H9 (cell line): ENCODE results near the gene ULK3. TPM values are rescaled to one million over a fixed set of nuclear protein-coding genes. Genes with fewer than 3 reads are reported as not detected.

Experiments used
- DNase-seq: peaks from one replicate; pipeline ENCODE4 v3.0.0-alpha.2; 2017
- H2AFZ ChIP-seq: one replicate; pipeline ENCODE4 v1.6.1; 2013; ENCODE audit warnings: mild to moderate bottlenecking, low read length, control low read depth, moderate library complexity
- H2AK5ac ChIP-seq: 2 replicates; pipeline ENCODE4 v1.6.1; 2013; ENCODE audit warnings: low read length, control low read depth, mixed read lengths; ENCODE audit not compliant: insufficient read length
- H2BK120ac ChIP-seq: one replicate; pipeline ENCODE4 v1.6.1; 2013; ENCODE audit warnings: low read depth, mild to moderate bottlenecking, low read length, control low read depth, inconsistent platforms; ENCODE audit not compliant: poor library complexity, severe bottlenecking
- H2BK12ac ChIP-seq: 2 replicates; pipeline ENCODE4 v1.6.1; 2013; ENCODE audit warnings: low read length, control low read depth, mixed read lengths, low read depth; ENCODE audit not compliant: insufficient read length
- H2BK15ac ChIP-seq: 2 replicates; pipeline ENCODE4 v1.6.1; 2013; ENCODE audit warnings: low read depth, low read length, control low read depth
- H2BK20ac ChIP-seq: one replicate; pipeline ENCODE4 v1.6.1; 2013; ENCODE audit warnings: low read depth, mild to moderate bottlenecking, low read length, control low read depth, inconsistent platforms; ENCODE audit not compliant: poor library complexity, severe bottlenecking
- H2BK5ac ChIP-seq: 2 replicates; pipeline ENCODE4 v1.6.1; 2013; ENCODE audit warnings: low read length, control low read depth, mixed read lengths; ENCODE audit not compliant: insufficient read length
- H3K14ac ChIP-seq: 2 replicates; pipeline ENCODE4 v1.6.1; 2013; ENCODE audit warnings: low read length, control low read depth; ENCODE audit not compliant: insufficient read depth
- H3K18ac ChIP-seq: 2 replicates; pipeline ENCODE4 v1.6.1; 2013; ENCODE audit warnings: low read depth, mild to moderate bottlenecking, mixed read lengths, low read length, control low read depth; ENCODE audit not compliant: insufficient read length
- H3K23ac ChIP-seq: 2 replicates; pipeline ENCODE4 v1.6.1; 2013; ENCODE audit warnings: low read length, control low read depth, mixed read lengths, low read depth; ENCODE audit not compliant: insufficient read length
- H3K23me2 ChIP-seq: 2 replicates; pipeline ENCODE4 v1.6.1; 2013; ENCODE audit warnings: low read depth, mild to moderate bottlenecking, mixed read lengths, low read length, control low read depth; ENCODE audit not compliant: insufficient read length, poor library complexity, severe bottlenecking
- H3K27ac ChIP-seq: 2 replicates; pipeline ENCODE4 v1.5.1; 2013; ENCODE audit warnings: low read length, control low read depth, mixed read lengths, low read depth; ENCODE audit not compliant: insufficient read length
- H3K27me3 ChIP-seq: 2 replicates; pipeline ENCODE4 v1.6.1; 2013; ENCODE audit warnings: low read length, control low read depth, inconsistent platforms; ENCODE audit not compliant: insufficient read depth
- H3K4ac ChIP-seq: 2 replicates; pipeline ENCODE4 v1.6.1; 2013; ENCODE audit warnings: low read depth, mild to moderate bottlenecking, control low read depth, inconsistent platforms, low read length, moderate library complexity
- H3K4me1 ChIP-seq: 2 replicates; pipeline ENCODE4 v1.6.1; 2013; ENCODE audit warnings: low read length, control low read depth, inconsistent platforms; ENCODE audit not compliant: insufficient read depth
- H3K4me2 ChIP-seq: 2 replicates; pipeline ENCODE4 v1.6.1; 2013; ENCODE audit warnings: low read length, control low read depth, mixed read lengths; ENCODE audit not compliant: insufficient read length, insufficient read depth
- H3K56ac ChIP-seq: 2 replicates; pipeline ENCODE4 v1.6.1; 2013; ENCODE audit warnings: low read depth, mild to moderate bottlenecking, mixed read lengths, low read length, control low read depth; ENCODE audit not compliant: insufficient read length
- H3K79me1 ChIP-seq: 2 replicates; pipeline ENCODE4 v1.6.1; 2013; ENCODE audit warnings: low read depth, mild to moderate bottlenecking, moderate library complexity, low read length, control low read depth, inconsistent platforms; ENCODE audit not compliant: insufficient read depth, poor library complexity, severe bottlenecking
- H3K79me2 ChIP-seq: 2 replicates; pipeline ENCODE4 v1.6.1; 2013; ENCODE audit warnings: low read length, control low read depth, inconsistent platforms; ENCODE audit not compliant: insufficient read depth
- H3K9ac ChIP-seq: 2 replicates; pipeline ENCODE4 v1.6.1; 2013; ENCODE audit warnings: low read length, control low read depth, mixed read lengths; ENCODE audit not compliant: insufficient read length; ENCODE audit errors: extremely low read depth
- H3K9me3 ChIP-seq: one replicate; pipeline ENCODE4 v1.6.1; 2013; ENCODE audit warnings: low read depth, low read length, inconsistent platforms; ENCODE audit not compliant: control insufficient read depth
- H3T11ph ChIP-seq: one replicate; pipeline ENCODE4 v1.6.1; 2013; ENCODE audit warnings: mild to moderate bottlenecking, low read length, control low read depth, inconsistent platforms
- H4K20me1 ChIP-seq: one replicate; pipeline ENCODE4 v1.6.1; 2013; ENCODE audit not compliant: control insufficient read depth, insufficient read length, insufficient read depth
- H4K5ac ChIP-seq: 2 replicates; pipeline ENCODE4 v1.6.1; 2013; ENCODE audit warnings: low read depth, mild to moderate bottlenecking, mixed read lengths, low read length, control low read depth; ENCODE audit not compliant: insufficient read length
- H4K8ac ChIP-seq: replicated peaks from 2 replicates; pipeline ENCODE4 v1.6.1; 2013; ENCODE audit warnings: low read length, control low read depth, mixed read lengths, low read depth; ENCODE audit not compliant: insufficient read length
- H4K91ac ChIP-seq: 2 replicates; pipeline ENCODE4 v1.6.1; 2013; ENCODE audit warnings: low read depth, mild to moderate bottlenecking, moderate library complexity, mixed read lengths, low read length, control low read depth; ENCODE audit not compliant: insufficient read length
- H3K27ac Mint-ChIP-seq, 3 experiments: 2 replicates in 2 of 3; 3 replicates in 1 of 3; pipeline ENCODE4 v1.8.0; 2020 to 2021; ENCODE audit warnings: mixed read lengths in 3 of 3, mild to moderate bottlenecking in 1 of 3, moderate library complexity in 1 of 3
- H3K27me3 Mint-ChIP-seq: 2 replicates; pipeline ENCODE4 v1.8.0; 2021; ENCODE audit warnings: low read depth, mild to moderate bottlenecking, moderate library complexity, mixed read lengths
- H3K36me3 Mint-ChIP-seq, 3 experiments: 2 replicates in 2 of 3; 3 replicates in 1 of 3; pipeline ENCODE4 v1.8.0; 2020 to 2021; ENCODE audit warnings: low read depth in 3 of 3, mixed read lengths in 3 of 3; ENCODE audit not compliant: insufficient read depth in 1 of 3
- H3K4me1 Mint-ChIP-seq, 2 experiments: 2 replicates each; pipeline ENCODE4 v1.8.0; 2020; ENCODE audit warnings: mixed read lengths in 2 of 2
- H3K4me3 Mint-ChIP-seq, 2 experiments: 2 replicates in 1 of 2; 3 replicates in 1 of 2; pipeline ENCODE4 v1.8.0; 2020 to 2021; ENCODE audit warnings: mild to moderate bottlenecking in 2 of 2, mixed read lengths in 2 of 2, moderate library complexity in 1 of 2
- H3K9me3 Mint-ChIP-seq, 2 experiments: 2 replicates in 1 of 2; 3 replicates in 1 of 2; pipeline ENCODE4 v1.8.0; 2020; ENCODE audit warnings: mild to moderate bottlenecking in 2 of 2, mixed read lengths in 2 of 2, moderate library complexity in 1 of 2
- CTCF ChIP-seq: fragments of 200-600 bp; sonication (generic); conservative IDR thresholded peaks from 3 replicates; pipeline ENCODE4 v1.8.0; 2021; ENCODE audit warnings: antibody characterized with exemption, mild to moderate bottlenecking
- WGBS: extraction: QIAGEN DNeasy Blood & Tissue Kit; methylation state at CpG from one replicate; pipeline ENCODE4 v1.1.7; 2013; ENCODE audit warnings: missing lambda C conversion rate, low lambda C conversion rate, mixed read lengths; ENCODE audit not compliant: insufficient read length; ENCODE audit errors: extremely low coverage; 5-methylcytosine and 5-hydroxymethylcytosine counted together
- total RNA-seq: library from RNA; stranded (reverse); gene quantifications from 2 replicates; pipeline ENCODE4 v1.2.1, GENCODE V29; 2021

ULK3 gene
- total RNA-seq, 1 experiment from 2014 or later, result 34.0 TPM

DNA sequence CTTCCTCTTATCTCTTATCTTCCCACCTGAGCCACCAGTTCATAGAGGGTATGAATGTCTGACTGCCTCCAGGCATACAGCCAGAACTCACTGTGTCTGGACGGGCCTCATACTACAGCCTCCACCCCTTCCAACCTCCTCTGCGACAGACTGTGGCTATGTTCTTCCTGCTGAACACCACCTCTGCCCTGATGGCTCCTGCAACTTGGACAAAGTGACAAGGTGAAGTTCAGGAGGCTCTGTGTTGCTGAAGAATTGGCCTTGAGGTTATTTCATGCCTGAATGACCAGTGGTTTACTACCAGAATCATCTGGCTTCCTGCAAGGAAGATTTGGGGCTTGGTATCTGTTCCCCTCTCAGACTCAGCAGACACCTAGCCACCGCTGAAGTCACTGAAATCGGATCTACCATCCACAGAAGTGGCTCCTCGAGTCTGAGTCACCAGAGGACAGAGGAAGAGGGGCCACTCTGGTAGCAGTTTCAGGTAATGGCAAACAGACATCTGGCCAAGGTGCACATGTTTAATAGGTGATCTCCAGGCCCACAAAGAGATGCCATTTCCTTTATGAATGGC is 14.2 kb upstream of the ULK3 start:
- Histone ChIP-seq H3K4me2 (no peak overlapping the region), H3K4ac (no peak overlapping the region), H3K79me2 (peaks cover 4% of the 10 kb centered on the region; the same call in 1 of the 2 replicates), H3K18ac (no peak overlapping the region), H2BK12ac (no peak overlapping the region), H3K27ac (no peak overlapping the region), H4K91ac (no peak overlapping the region), H4K5ac (peak overlapping the region; percentile 58), H2BK15ac (no peak overlapping the region), H3T11ph (no peak overlapping the region), H2AK5ac (no peak overlapping the region), H2AFZ (no peak overlapping the region), H3K56ac (no peak overlapping the region), H4K20me1 (no peaks in the 10 kb centered on the region), H3K27me3 (no peaks in the 10 kb centered on the region), H3K9ac (no peak overlapping the region), H3K23ac (no peak overlapping the region), H3K79me1 (no peaks in the 10 kb centered on the region), H3K14ac (no peak overlapping the region), H3K23me2 (no peaks in the 10 kb centered on the region), H2BK20ac (no peak overlapping the region), H3K4me1 (no peaks in the 10 kb centered on the region), H2BK120ac (no peak overlapping the region), H3K9me3 (no peaks in the 10 kb centered on the region), H2BK5ac (no peak overlapping the region), H4K8ac (no peak overlapping the region)
- H3K36me3 Mint-ChIP-seq, result peaks cover 5 to 14% (median 12%) of the 10 kb centered on the region in 3 experiments; a peak in 6 of 7 replicates
- WGBS, result no CpG with 5 or more reads among the region's 5 CpGs
- no peak for DNase-seq
- H3K27ac Mint-ChIP-seq, result peak overlapping the region in 1 of 3 experiments; percentile 88; a peak in 1 of 7 replicates
- no peaks in the 10 kb centered on the region for H3K27me3 Mint-ChIP-seq
- H3K4me1 Mint-ChIP-seq, result peaks cover 0 to 6% of the 10 kb centered on the region in 2 experiments; a peak in 3 of 4 replicates
- H3K9me3 Mint-ChIP-seq, result no peaks in the 10 kb centered on the region
- no peak for TF ChIP-seq CTCF
- no peak overlapping the region for H3K4me3 Mint-ChIP-seq
